PC-3 (cell line): ENCODE data around the gene ZNF638.

Experiments used
- CTCF ChIP-seq: fragments of 300-600 bp; sonication (generic); conservative IDR thresholded peaks from 2 replicates; pipeline ENCODE4 v1.5.1; 2017; ENCODE audit warnings: antibody characterized with exemption, low read depth, mild to moderate bottlenecking, low read length
- EZH2 ChIP-seq: fragments of 300-600 bp; sonication (generic); IDR thresholded peaks from one replicate; pipeline ENCODE4 v1.6.1; 2017; ENCODE audit warnings: antibody characterized with exemption, mild to moderate bottlenecking, low read length; ENCODE audit not compliant: unreplicated experiment
- EZH2phosphoT487 ChIP-seq: fragments of 300-600 bp; sonication (generic); IDR thresholded peaks from 2 replicates; pipeline ENCODE4 v1.6.1; 2018; ENCODE audit warnings: mild to moderate bottlenecking, antibody characterized with exemption, low read length, borderline replicate concordance

GRCh38 chr2:71358931-71359671 lies 27.5 kb downstream of the ZNF638 start:
- TF ChIP-seq CTCF (no peak), EZH2phosphoT487 (no peak), EZH2 (no peak)
